ENCODE measurements around the gene MCCC1. TPM values are rescaled to one million over a fixed set of nuclear protein-coding genes. Genes with fewer than 3 reads are reported as not detected.
"Not testable (repeated sequence)": the region's sequence is repeated elsewhere in the genome, so short reads cannot be mapped to it uniquely, and the experiment has no call there.

The MCCC1 gene
- total and polyA plus RNA-seq, 2 donors = 28.1 to 42.9 TPM

DNA sequence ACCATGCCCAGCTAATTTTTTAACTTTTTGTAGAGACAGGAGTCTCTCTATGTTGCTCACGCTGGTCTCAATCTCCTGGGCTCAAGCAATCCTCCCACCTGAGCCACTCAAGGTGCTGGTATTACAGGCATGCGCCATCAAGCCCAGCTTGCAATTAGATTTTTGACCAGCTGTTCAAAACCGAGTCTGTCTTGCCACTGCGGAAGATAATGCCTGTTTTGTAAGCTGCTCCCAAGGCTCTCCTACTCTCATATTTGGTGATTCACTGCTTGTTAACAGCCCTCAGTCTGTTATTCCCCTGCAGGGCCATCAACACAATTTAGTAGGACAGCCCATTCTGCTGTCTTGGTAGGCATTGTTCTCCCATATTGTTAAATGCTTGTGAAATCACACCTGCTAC, 17.8 kb upstream of the MCCC1 start:
- WGBS = 69% methylated on average over 4 of the region's 4 CpGs
- H3K27ac ChIP-seq (ENCODE audit: low read depth) = no peak overlapping the region
- no peaks in the 10 kb centered on the region for H3K36me3 ChIP-seq (ENCODE audit: insufficient read depth)
- H3K4me1 ChIP-seq (ENCODE audit: insufficient read depth) = no peaks in the 10 kb centered on the region
- H3K4me3 ChIP-seq (ENCODE audit: low read depth, low read length) = no peak overlapping the region
- no peak for DNase-seq (ENCODE audit: extremely low spot score)

DNA sequence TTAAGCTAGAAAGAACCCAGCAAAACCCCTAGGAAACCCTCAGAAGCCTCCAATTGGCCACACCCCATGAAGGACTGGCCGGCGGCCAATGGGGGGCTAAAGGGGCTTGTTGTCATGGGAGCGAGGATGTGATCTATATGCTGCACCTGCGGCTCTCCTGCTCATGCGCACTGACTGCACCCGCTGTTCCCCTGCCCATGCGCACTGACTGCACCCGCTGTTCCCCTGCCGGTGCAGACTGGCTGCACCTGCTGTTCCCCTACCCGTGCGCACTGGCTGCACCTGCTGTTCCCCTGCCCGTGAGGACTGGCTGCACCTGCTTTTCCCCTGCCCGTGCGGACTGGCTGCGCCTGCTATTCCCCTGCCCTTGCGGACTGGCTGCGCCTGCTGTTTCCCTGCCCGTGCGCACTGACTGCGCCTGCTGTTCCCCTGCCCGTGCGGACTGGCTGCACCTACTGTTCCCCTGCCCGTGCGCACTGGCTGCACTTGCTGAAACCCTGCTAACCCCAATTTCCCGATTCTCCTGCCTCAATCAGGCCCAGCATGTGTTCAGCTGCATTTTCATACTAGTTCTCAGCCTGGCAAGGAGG, 16.8 kb upstream of the MCCC1 start:
- 1% methylated on average over 25 of the region's 25 CpGs for WGBS
- no peaks in the 10 kb centered on the region for H3K4me1 ChIP-seq (ENCODE audit: insufficient read depth)
- no peaks in the 10 kb centered on the region for H3K36me3 ChIP-seq (ENCODE audit: insufficient read depth)
- DNase-seq (ENCODE audit: extremely low spot score) = no peak
- no peak overlapping the region for H3K27ac ChIP-seq (ENCODE audit: low read depth)
- H3K4me3 ChIP-seq (ENCODE audit: low read depth, low read length) = no peak overlapping the region

DNA sequence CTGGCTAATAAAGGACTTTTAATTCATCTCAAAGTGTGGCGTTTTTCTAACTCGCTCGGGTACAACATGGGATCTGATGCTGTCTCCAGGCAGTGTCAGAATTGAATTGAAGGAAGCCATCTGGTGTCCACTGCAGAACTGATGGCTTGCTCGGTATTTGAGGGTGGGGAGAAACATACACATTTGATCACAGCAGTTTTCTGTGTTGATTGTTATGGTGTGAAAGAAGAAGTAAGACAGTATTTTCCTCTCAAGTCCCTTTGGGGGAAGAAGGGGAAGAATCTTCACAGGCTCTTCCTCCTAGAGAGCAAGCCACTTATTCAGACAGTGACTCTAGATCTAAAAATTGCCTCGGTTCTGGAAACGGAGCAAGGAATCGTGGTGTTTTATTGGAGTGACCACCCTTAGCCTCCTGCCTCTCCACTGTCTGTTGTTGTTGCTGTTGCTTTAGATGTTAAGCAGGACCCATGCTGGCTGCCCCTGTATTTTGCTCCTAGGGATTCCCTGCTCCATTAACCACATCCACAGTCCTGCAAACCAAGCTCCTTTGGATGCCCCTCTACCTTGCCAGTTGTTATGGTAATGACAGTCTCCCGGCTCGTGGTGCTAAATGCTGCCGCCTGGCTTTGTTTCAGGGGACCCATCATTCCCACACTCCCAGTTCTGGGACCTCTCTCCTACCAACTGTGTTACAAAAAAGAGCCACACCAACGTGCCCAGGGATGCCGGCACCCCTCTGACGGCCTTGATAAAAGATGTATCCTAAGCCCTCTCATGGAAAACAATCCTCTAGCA, 15.3 kb upstream of the MCCC1 start:
- WGBS = 17% methylated on average over 13 of the region's 13 CpGs
- no peak overlapping the region for H3K4me3 ChIP-seq (ENCODE audit: low read depth, low read length)
- no peak for DNase-seq (ENCODE audit: extremely low spot score)
- no peaks in the 10 kb centered on the region for H3K4me1 ChIP-seq (ENCODE audit: insufficient read depth)
- H3K27ac ChIP-seq (ENCODE audit: low read depth) = no peak overlapping the region
- H3K36me3 ChIP-seq (ENCODE audit: insufficient read depth) = no peaks in the 10 kb centered on the region

GRCh38 chr3:183109847-183110246, 10.6 kb upstream of the MCCC1 start:
- not testable (repeated sequence) for DNase-seq (ENCODE audit: extremely low spot score); H3K27ac ChIP-seq (ENCODE audit: low read depth); H3K4me1 ChIP-seq (ENCODE audit: insufficient read depth); H3K36me3 ChIP-seq (ENCODE audit: insufficient read depth); H3K4me3 ChIP-seq (ENCODE audit: low read depth, low read length)
- WGBS = 77% methylated on average over 1 of the region's 1 CpG

- H3K4me3 ChIP-seq (ENCODE audit: low read depth, low read length) = no peak overlapping the region
- 61% methylated on average over 4 of the region's 4 CpGs for WGBS
- DNase-seq (ENCODE audit: extremely low spot score) = no peak
- no peaks in the 10 kb centered on the region for H3K4me1 ChIP-seq (ENCODE audit: insufficient read depth)
- H3K27ac ChIP-seq (ENCODE audit: low read depth) = peak overlapping the region; percentile 0
- H3K36me3 ChIP-seq (ENCODE audit: insufficient read depth) = no peaks in the 10 kb centered on the region
Observed at GRCh38 chr3:183108470-183108869, 9.2 kb upstream of the MCCC1 start.

DNA sequence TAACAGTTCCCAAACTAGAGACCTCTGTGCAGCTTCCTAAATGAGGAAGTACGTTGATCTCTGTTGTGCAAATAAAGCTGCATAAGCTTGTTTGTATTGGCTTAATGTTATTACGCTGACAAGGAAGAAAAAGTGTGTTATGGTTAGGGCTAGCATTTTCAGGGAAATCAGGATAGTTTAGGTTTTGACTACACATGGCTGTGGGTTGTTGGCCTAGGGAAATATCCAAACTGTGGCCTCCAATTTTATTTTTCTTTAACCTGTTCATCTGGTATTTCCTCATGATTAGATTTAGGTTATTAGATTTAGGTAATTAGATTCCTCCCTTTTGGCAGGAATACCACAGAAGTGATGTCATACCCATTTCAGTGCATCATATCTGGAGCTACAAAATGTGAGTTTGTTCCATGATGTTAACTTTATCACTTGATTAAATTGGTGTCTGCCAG, 8.7 kb upstream of the MCCC1 start:
- peak; percentile 39 for DNase-seq (ENCODE audit: extremely low spot score)
- H3K4me1 ChIP-seq (ENCODE audit: insufficient read depth) = no peaks in the 10 kb centered on the region
- no peak overlapping the region for H3K27ac ChIP-seq (ENCODE audit: low read depth)
- no peak overlapping the region for H3K4me3 ChIP-seq (ENCODE audit: low read depth, low read length)
- no peaks in the 10 kb centered on the region for H3K36me3 ChIP-seq (ENCODE audit: insufficient read depth)
- WGBS = 27% methylated on average over 2 of the region's 2 CpGs

DNA sequence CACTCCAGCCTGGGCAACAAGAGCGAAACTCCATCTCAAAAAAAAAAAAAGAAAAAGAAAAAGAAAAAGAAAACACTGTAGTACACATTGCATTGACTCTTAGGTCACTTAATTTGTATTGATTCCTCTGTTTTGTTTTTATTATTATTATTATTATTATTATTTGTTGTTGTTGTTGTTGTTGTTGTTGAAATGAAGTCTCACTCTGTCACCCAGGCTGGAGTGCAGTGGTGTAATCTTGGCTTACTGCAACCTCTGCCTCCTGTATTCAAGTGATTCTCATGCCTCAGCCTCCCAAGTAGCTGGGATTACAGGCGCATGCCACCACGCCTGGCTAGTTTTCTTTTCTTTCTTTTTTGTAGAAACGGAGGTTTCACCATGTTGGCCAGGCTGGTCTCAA, 8.1 kb upstream of the MCCC1 start:
- H3K36me3 ChIP-seq (ENCODE audit: insufficient read depth); H3K4me1 ChIP-seq (ENCODE audit: insufficient read depth); H3K4me3 ChIP-seq (ENCODE audit: low read depth, low read length); DNase-seq (ENCODE audit: extremely low spot score); H3K27ac ChIP-seq (ENCODE audit: low read depth): not testable (repeated sequence)
- WGBS = 91% methylated on average over 4 of the region's 4 CpGs

DNA sequence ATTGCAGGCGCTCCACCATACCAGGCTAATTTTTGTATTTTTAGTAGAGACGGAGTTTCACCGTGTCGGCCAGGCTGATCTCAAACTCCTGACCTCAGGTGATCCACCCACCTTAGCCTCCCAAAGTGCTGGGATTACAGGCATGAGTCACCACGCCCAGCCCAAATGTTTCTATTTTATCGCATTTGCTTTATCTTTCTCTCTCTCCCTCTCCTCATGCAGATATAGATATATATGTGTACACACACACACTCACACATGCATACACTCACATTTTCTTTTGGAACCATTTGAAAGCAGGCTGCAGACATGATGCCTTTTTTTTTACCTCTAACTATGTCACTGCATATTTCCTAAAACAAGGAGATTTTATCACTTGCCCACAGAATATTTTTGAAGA, 7.3 kb upstream of the MCCC1 start:
- WGBS = 60% methylated on average over 6 of the region's 6 CpGs
- Histone ChIP-seq H3K4me1 (ENCODE audit: insufficient read depth) (no peaks in the 10 kb centered on the region), H3K4me3 (ENCODE audit: low read depth, low read length) (no peak overlapping the region), H3K36me3 (ENCODE audit: insufficient read depth) (no peaks in the 10 kb centered on the region), H3K27ac (ENCODE audit: low read depth) (no peak overlapping the region)
- DNase-seq (ENCODE audit: extremely low spot score) = no peak

- DNase-seq (ENCODE audit: extremely low spot score); H3K36me3 ChIP-seq (ENCODE audit: insufficient read depth); H3K4me1 ChIP-seq (ENCODE audit: insufficient read depth); H3K27ac ChIP-seq (ENCODE audit: low read depth); H3K4me3 ChIP-seq (ENCODE audit: low read depth, low read length): not testable (repeated sequence)
- 97% methylated on average over 28 of the region's 28 CpGs for WGBS
Observed at GRCh38 chr3:183103950-183104349, 4.7 kb upstream of the MCCC1 start.

DNA sequence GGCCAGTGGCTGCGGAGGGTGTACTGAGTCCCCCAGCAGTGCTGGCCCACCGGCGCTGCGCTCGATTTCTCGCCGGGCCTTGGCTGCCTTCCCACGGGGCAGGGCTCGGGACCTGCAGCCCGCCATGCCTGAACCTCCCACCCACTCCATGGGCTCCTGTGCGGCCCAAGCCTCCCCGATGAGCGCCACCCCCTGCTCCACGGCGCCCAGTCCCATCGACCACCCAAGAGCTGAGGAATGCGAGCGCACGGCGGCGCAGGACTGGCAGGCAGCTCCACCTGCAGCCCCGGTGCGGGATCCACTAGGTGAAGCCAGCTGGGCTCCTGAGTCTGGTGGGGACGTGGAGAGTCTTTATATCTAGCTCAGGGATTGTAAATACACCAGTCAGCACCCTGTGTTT, 1.7 kb upstream of the MCCC1 start:
- H3K27ac ChIP-seq (ENCODE audit: low read depth); H3K36me3 ChIP-seq (ENCODE audit: insufficient read depth); DNase-seq (ENCODE audit: extremely low spot score); H3K4me1 ChIP-seq (ENCODE audit: insufficient read depth); H3K4me3 ChIP-seq (ENCODE audit: low read depth, low read length): not testable (repeated sequence)
- WGBS = 96% methylated on average over 20 of the region's 24 CpGs

DNA sequence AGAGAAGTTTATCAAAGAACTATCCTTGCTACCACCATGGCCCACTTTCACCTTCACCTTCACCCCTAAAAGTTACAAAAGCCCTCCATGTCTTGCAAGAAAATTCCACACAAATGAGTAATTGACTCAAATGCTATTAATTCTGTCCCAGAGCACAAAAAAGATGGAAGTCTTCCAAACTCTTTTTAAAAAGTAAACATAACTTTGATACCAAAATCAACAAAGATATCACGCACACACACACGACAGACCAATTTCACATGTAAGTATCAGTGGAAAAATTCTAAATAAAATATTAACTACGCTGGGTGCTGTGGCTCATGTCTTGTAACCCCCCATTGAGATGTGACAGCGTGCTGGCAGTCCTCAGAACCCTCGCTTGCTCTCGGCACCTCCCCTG, 1.1 kb upstream of the MCCC1 start:
- Histone ChIP-seq H3K4me3 (ENCODE audit: low read depth, low read length) (no peak overlapping the region), H3K36me3 (ENCODE audit: insufficient read depth) (no peaks in the 10 kb centered on the region), H3K4me1 (ENCODE audit: insufficient read depth) (no peaks in the 10 kb centered on the region), H3K27ac (ENCODE audit: low read depth) (peak overlapping the region; percentile 38)
- DNase-seq (ENCODE audit: extremely low spot score) = no peak
- WGBS = 45% methylated on average over 6 of the region's 6 CpGs

DNA sequence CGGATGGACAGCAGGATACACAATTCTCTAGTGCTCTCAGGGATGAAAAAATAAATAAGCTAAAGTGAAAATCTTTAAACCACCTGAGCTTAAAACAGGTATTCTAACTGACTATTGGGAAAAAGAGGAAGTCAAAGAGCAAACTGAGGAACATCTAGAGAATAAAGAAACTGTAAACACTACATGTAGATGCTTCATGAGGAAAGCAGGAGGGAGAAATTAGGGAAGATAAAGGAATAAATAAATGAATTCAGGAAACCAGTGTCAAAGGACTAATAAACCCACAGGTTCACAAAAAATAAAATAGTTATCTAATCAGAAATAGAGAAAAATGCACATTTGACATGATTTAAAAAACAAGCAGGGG, 525 bp upstream of the MCCC1 start:
- DNase-seq (ENCODE audit: extremely low spot score) = no peak
- Histone ChIP-seq H3K4me3 (ENCODE audit: low read depth, low read length) (peak overlapping the region; percentile 16), H3K27ac (ENCODE audit: low read depth) (peak overlapping the region; percentile 24), H3K4me1 (ENCODE audit: insufficient read depth) (no peaks in the 10 kb centered on the region), H3K36me3 (ENCODE audit: insufficient read depth) (no peaks in the 10 kb centered on the region)
- 0% methylated on average over 1 of the region's 1 CpG for WGBS

- WGBS = 5% methylated on average over 8 of the region's 8 CpGs
- DNase-seq (ENCODE audit: extremely low spot score) = no peak
- no peaks in the 10 kb centered on the region for H3K36me3 ChIP-seq (ENCODE audit: insufficient read depth)
- peak overlapping the region; percentile 93 for H3K27ac ChIP-seq (ENCODE audit: low read depth)
- no peaks in the 10 kb centered on the region for H3K4me1 ChIP-seq (ENCODE audit: insufficient read depth)
- H3K4me3 ChIP-seq (ENCODE audit: low read depth, low read length) = peak overlapping the region; percentile 61
Observed at GRCh38 chr3:183098536-183099025, 715 bp downstream of the MCCC1 start.

DNA sequence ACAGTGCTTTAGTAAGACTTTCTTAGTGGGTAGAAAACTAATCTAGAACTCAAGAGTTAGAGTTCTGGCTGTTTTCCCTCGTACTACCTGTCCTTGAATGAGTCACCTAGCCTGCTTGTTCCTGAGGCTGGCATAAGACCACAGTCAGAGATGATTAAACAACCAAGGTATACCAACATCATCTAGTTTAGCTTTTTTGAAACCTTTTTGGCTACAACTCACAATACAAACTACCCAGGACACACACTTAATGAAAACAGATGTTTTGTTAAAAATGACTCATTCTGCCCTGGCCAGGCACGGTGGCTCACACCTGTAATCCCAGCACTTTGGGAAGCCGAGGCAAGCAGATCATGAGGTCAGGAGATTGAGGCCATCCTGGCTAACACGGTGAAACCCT, 4.6 kb downstream of the MCCC1 start:
- no peak for DNase-seq (ENCODE audit: extremely low spot score)
- Histone ChIP-seq H3K36me3 (ENCODE audit: insufficient read depth) (no peaks in the 10 kb centered on the region), H3K4me3 (ENCODE audit: low read depth, low read length) (no peak overlapping the region), H3K4me1 (ENCODE audit: insufficient read depth) (no peaks in the 10 kb centered on the region), H3K27ac (ENCODE audit: low read depth) (no peak overlapping the region)
- WGBS = 84% methylated on average over 4 of the region's 4 CpGs
